Measurements from ENCODE around the gene LOXL1.

GRCh38 chr15:73879426-73879825 lies 46.8 kb upstream of the LOXL1 start:
- TF ChIP-seq CTCF (IDR thresholded peaks at IDR 0.05 in 2 of 3, conservative IDR thresholded peaks at IDR 0.05 in 1 of 3; ENCODE audit: insufficient read depth in 2 of 3, low read depth in 1 of 3, low read length in 3 of 3) (no peak), NCOR1 (IDR thresholded peaks at IDR 0.05) (no peak), JUNB (CRISPR knock-in tag; conservative IDR thresholded peaks at IDR 0.05) (no peak), USF1 (CRISPR knock-in tag; IDR thresholded peaks at IDR 0.05) (no peak), ZNF124 (CRISPR knock-in tag; IDR thresholded peaks at IDR 0.05) (no peak), CBX8 (IDR thresholded peaks at IDR 0.05; ENCODE audit: borderline replicate concordance, extremely low read depth, low read depth, low read length, poor library complexity, severe bottlenecking) (no peak), ZNF143 (CRISPR knock-in tag; IDR thresholded peaks at IDR 0.05) (no peak), NFYB (IDR thresholded peaks at IDR 0.05; ENCODE audit: extremely low read depth, insufficient read length) (no peak), NR0B1 (IDR thresholded peaks at IDR 0.05; ENCODE audit: partially characterized antibody) (no peak), ZNF253 (CRISPR knock-in tag; conservative IDR thresholded peaks at IDR 0.05) (no peak), EHMT2 (IDR thresholded peaks at IDR 0.05) (no peak)

All from K562 (cell line).